Muscle of leg (tissue), 11 donors: Measurements from ENCODE around the gene BMPER. TPM values are rescaled to one million over a fixed set of nuclear protein-coding genes. Genes with fewer than 3 reads are reported as not detected.
A peak's percentile ranks its signal among the peaks of the same experiment; 100 is the strongest.

ENCODE experiments used
- DNase-seq: peaks from one replicate; pipeline ENCODE4 v3.0.0; 2013
- H3K27ac ChIP-seq: one replicate; pipeline ENCODE4 v1.5.1; 2013; ENCODE audit warnings: mild to moderate bottlenecking, low read length, control low read depth
- H3K27me3 ChIP-seq: one replicate; pipeline ENCODE4 v1.6.1; 2013; ENCODE audit warnings: low read length; ENCODE audit not compliant: control insufficient read depth, insufficient read depth
- H3K36me3 ChIP-seq: one replicate; pipeline ENCODE4 v1.6.1; 2013; ENCODE audit warnings: low read length; ENCODE audit not compliant: control insufficient read depth, insufficient read depth
- H3K4me1 ChIP-seq: one replicate; pipeline ENCODE4 v1.6.1; 2013; ENCODE audit warnings: low read length; ENCODE audit not compliant: control insufficient read depth, insufficient read depth
- H3K4me3 ChIP-seq: one replicate; pipeline ENCODE4 v1.5.1; 2013; ENCODE audit warnings: low read length, control low read depth
- H3K9me3 ChIP-seq: replicated peaks from 2 replicates; pipeline ENCODE4 v1.6.1; 2013; ENCODE audit warnings: low read depth, low read length; ENCODE audit not compliant: control insufficient read depth
- WGBS: methylation state at CpG from one replicate; pipeline ENCODE4 v1.1.5; 2013; ENCODE audit warnings: missing lambda C conversion rate; ENCODE audit not compliant: insufficient coverage; 5-methylcytosine and 5-hydroxymethylcytosine counted together
- polyA plus RNA-seq, 8 donors: library from polyadenylated mRNA; unstranded; fragments of 120-200 nt; gene quantifications; one replicate each; pipeline versions ENCODE4 v1.2.1 to v1.2.3, GENCODE V29; 2013; ENCODE audit warnings: inconsistent platforms in 1 of 8, low replicate concordance in 1 of 8; ENCODE audit not compliant: insufficient read length in 8 of 8, insufficient read depth in 1 of 8
- total RNA-seq: library from RNA; stranded (reverse); fragments of 120-200 nt; gene quantifications from one replicate; pipeline ENCODE4 v1.2.4, GENCODE V29; 2013

BMPER gene
- total and polyA plus RNA-seq, 9 donors: 3.8 to 11.0 (median 7.3) TPM

DNA sequence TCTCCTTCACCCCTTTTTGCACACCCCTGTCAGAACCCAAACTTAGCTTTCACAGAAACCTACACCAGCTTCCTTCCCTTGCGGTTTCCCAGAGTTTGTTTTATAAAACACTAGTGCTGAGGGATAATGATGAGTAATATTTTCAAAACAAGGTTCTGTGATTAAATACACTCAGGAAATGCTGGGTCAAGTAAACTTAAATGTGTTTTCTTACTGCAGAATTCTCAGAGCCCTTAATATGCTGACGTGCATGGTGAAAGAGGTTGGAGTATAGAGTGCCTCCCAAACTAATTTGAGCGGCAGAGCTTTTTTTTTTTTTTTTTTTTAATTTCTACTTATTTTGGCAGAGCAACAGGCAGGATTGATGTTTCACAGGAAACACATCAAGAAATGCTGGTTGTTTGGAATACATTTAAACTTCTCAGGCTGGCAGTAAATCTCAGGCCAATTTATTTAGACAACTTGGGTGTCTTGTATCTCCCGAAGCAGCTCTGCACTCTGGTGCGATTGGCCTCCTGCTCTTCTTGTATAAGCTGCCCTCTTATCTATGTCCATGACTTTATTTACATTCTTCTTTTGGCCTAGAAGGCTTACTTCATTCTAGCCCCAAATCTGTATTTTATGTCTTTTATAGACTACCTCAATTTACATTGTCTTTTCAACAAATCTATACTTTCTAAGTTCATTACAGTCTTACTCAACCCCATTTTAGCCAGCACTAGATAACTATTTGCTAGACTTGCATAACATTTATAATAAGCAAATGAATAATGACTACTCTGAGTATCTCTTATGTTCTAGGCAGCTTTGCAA, 165.4 kb downstream of the BMPER start:
- H3K4me1 ChIP-seq: peaks cover 13% of the 10 kb centered on the region
- no peaks in the 10 kb centered on the region for H3K9me3 ChIP-seq
- no peak overlapping the region for H3K27ac ChIP-seq
- no peaks in the 10 kb centered on the region for H3K27me3 ChIP-seq
- 33% methylated on average over 1 of the region's 5 CpGs for WGBS
- no peak overlapping the region for H3K4me3 ChIP-seq
- no peaks in the 10 kb centered on the region for H3K36me3 ChIP-seq
- peak; percentile 42 for DNase-seq

DNA sequence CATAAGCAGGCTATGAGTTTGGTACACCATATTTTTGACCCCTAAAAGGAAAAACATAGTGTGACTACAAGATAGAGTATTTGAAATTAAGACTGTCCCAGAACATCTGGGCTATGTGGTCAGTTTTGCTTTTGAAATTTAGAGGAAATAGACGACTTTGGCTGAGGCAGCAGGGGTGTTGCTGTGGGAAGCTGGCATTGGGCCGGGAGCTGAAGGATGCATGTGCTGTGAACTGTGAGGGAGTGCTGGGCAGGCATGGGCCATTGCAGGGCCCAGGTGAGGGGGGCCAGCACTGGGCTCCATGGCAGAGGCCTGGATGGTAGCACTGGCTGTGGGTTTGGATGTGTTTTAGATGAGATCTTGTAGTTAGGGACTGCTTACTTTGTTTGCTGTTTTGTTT, 168.3 kb downstream of the BMPER start:
- DNase-seq: peak; percentile 67

DNA sequence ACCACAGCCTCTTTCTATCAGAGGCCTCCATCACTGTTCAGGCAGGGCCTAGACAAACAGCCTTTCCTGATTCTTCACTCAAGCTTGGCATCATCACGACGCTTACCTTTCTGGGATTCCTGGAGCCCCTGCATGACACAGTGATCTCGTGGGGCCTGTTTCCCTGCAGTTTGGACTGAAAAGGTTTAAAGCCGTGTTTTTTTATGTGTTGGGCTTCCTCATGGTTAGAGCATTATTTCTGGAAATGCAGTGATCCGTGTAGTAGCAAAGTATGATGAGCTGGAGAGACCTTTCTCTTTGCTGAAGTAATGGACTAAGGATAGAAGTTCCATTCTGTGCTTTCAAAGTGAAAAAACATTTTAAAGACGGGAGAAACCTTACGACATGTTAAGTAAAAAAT, 169.1 kb downstream of the BMPER start:
- no peaks in the 10 kb centered on the region for H3K9me3 ChIP-seq
- DNase-seq: peak; percentile 78
- peak overlapping the region; percentile 71 for H3K27ac ChIP-seq
- H3K4me1 ChIP-seq: peaks cover 4% of the 10 kb centered on the region
- no peak overlapping the region for H3K4me3 ChIP-seq
- 23% methylated on average over 3 of the region's 7 CpGs for WGBS
- no peaks in the 10 kb centered on the region for H3K36me3 ChIP-seq
- H3K27me3 ChIP-seq: no peaks in the 10 kb centered on the region

More for the DNA sequence above, 168.3 kb downstream of the BMPER start:
- H3K4me3 ChIP-seq: no peak overlapping the region
- no peak overlapping the region for H3K27ac ChIP-seq
- peaks cover 4% of the 10 kb centered on the region for H3K4me1 ChIP-seq
- WGBS: 37% methylated on average over 2 of the region's 2 CpGs
- H3K9me3 ChIP-seq: no peaks in the 10 kb centered on the region
- H3K36me3 ChIP-seq: no peaks in the 10 kb centered on the region
- no peaks in the 10 kb centered on the region for H3K27me3 ChIP-seq

DNA sequence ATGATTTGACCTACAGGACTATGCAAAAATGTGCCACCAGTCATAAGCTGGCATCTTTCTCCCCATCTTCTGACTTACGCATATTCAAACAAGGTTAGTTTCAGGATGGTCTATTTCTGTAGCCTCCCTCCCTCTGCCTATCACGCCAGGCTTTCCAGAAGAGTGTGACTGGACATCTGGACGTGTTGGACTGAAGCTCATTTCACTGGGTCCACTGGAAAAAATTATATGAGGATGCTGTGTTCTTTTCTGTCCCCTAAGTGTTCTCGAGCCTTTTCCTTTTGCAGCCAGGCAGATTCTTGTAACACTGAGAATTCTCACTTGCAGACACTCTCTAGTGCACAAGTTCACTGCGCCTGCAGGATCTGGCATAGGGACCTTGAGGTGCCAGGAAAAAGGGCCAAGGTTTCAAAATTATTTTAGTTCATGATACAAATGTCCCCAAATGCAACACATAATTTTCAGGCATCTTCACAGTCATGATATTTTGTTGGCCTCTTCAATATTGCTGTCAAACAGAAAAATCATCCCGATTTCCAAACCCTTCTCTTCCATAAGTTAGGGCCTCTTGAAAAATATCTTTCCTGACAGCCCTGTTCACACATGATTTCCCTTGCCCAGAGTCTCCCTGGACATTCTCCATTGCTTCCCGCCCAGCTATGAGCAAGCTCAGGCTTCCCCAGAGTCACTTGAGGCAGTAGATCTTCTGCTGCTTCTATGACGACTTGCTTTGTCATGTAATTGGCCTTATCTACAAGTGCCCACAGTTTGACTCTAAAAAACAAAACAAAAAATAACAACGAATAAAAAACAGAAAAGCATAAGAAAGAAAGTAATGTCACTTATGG, 170.4 kb downstream of the BMPER start:
- peak; percentile 87 for DNase-seq
- no peak overlapping the region for H3K4me3 ChIP-seq
- H3K36me3 ChIP-seq: no peaks in the 10 kb centered on the region
- H3K27ac ChIP-seq: peak overlapping the region; percentile 75
- no peaks in the 10 kb centered on the region for H3K27me3 ChIP-seq
- 59% methylated on average over 4 of the region's 9 CpGs for WGBS
- peaks cover 4% of the 10 kb centered on the region for H3K4me1 ChIP-seq
- no peaks in the 10 kb centered on the region for H3K9me3 ChIP-seq

DNA sequence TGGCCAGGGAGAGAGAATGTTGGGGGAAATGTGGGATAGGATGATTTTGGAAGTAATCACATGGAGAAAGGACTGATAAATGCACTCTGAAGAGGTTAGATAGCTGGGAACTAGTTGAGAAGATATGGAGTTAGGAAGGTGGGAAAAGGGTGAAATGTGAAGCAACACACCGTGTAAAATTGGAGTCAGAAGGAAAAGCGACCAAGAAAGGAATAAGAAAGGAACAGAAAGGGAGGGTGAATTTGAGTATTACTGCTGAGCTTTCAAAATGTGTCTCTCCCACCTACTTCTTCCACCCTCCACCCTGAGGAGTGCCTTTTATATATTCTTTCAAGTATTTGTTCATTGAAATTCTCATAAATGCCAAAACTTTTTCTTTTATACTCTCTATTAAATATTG, 171.8 kb downstream of the BMPER start:
- H3K9me3 ChIP-seq: no peaks in the 10 kb centered on the region
- peak overlapping the region; percentile 2 for H3K27ac ChIP-seq
- DNase-seq: no peak
- no CpG with 5 or more reads among the region's 2 CpGs for WGBS
- H3K4me3 ChIP-seq: no peak overlapping the region
- H3K36me3 ChIP-seq: no peaks in the 10 kb centered on the region
- no peaks in the 10 kb centered on the region for H3K27me3 ChIP-seq
- peaks cover 4% of the 10 kb centered on the region for H3K4me1 ChIP-seq

DNA sequence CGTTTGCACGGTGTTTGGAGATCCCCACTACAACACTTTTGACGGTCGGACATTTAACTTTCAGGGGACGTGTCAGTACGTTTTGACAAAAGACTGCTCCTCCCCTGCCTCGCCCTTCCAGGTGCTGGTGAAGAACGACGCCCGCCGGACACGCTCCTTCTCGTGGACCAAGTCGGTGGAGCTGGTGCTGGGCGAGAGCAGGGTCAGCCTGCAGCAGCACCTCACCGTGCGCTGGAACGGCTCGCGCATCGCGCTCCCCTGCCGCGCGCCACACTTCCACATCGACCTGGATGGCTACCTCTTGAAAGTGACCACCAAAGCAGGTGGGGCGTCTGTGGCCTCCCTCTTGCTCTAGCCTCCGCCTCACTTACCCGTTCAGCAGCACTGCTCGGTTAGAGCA, 173.5 kb downstream of the BMPER start:
- H3K4me3 ChIP-seq: no peak overlapping the region
- no peak for DNase-seq
- no peaks in the 10 kb centered on the region for H3K36me3 ChIP-seq
- 83% methylated on average over 29 of the region's 30 CpGs for WGBS
- no peak overlapping the region for H3K27ac ChIP-seq
- no peaks in the 10 kb centered on the region for H3K9me3 ChIP-seq
- H3K27me3 ChIP-seq: no peaks in the 10 kb centered on the region
- peaks cover 4% of the 10 kb centered on the region for H3K4me1 ChIP-seq

DNA sequence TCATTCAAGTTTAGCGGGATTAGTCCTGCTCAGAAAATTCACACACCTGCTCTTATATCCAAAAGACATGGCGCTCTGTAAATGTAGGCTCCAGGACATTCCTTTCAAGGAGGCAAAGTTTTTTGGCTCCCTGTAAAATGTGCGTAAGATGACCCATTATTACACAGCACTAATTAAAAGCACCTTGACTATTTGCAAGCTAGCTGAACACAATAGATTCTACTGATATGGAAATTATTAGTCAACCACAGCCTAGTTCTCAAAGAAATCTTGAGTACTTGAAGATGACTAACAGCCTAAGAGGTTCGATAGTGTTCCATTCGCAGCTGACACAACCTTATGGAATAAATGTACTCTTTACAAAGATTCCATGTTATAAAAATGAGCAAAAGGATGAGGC, 175.2 kb downstream of the BMPER start:
- H3K36me3 ChIP-seq: no peaks in the 10 kb centered on the region

DNA sequence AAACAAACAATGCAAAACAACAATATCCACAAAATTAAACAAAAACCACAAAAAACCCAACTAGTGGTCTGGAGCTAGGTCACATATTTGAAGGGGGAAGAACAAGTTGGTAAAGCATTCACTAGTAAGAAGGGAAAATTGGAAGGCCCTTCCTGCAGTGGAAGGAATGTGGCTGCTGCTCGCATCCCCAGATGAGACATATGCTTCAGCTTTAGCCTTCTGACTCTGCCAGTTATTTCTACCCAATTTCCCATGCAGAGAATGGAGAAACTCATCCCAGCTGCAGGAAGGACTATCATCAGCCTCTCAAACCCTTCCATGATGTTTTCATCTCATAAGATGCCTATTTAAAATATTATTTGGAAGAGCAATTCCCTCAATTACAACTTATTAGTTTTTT, 176.6 kb downstream of the BMPER start:
- Histone ChIP-seq H3K27me3 (no peaks in the 10 kb centered on the region), H3K4me1 (no peaks in the 10 kb centered on the region), H3K4me3 (no peak overlapping the region), H3K36me3 (no peaks in the 10 kb centered on the region), H3K9me3 (no peaks in the 10 kb centered on the region), H3K27ac (no peak overlapping the region)
- WGBS: no CpG with 5 or more reads among the region's 1 CpG
- peak; percentile 72 for DNase-seq

More for the DNA sequence above, 175.2 kb downstream of the BMPER start:
- Histone ChIP-seq H3K4me3 (no peak overlapping the region), H3K9me3 (no peaks in the 10 kb centered on the region), H3K27me3 (no peaks in the 10 kb centered on the region), H3K4me1 (no peaks in the 10 kb centered on the region), H3K27ac (no peak overlapping the region)
- WGBS: 100% methylated on average over 1 of the region's 5 CpGs
- peak; percentile 38 for DNase-seq

DNA sequence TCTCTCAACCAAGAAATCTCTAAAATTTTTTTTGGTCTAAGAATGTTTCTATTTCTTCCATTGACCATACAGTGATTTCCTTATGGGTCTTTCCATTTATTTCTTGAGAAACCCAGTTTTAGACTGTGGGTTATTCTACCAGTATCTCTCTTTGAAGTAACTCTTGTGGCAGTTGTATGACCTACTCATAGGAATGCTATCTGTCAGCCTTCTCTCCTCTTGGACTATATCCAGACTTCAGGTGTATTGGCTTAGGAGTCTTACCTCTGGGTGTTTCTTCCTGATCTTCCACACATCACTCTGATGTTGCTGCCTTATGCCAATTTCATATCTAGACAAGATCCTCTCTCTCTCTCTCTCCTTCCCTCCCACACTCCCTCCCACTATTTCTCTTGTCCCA, 178.1 kb downstream of the BMPER start:
- no peaks in the 10 kb centered on the region for H3K9me3 ChIP-seq
- no peak for DNase-seq
- no peaks in the 10 kb centered on the region for H3K4me1 ChIP-seq
- no peak overlapping the region for H3K4me3 ChIP-seq
- H3K36me3 ChIP-seq: no peaks in the 10 kb centered on the region
- no peak overlapping the region for H3K27ac ChIP-seq
- H3K27me3 ChIP-seq: no peaks in the 10 kb centered on the region

DNA sequence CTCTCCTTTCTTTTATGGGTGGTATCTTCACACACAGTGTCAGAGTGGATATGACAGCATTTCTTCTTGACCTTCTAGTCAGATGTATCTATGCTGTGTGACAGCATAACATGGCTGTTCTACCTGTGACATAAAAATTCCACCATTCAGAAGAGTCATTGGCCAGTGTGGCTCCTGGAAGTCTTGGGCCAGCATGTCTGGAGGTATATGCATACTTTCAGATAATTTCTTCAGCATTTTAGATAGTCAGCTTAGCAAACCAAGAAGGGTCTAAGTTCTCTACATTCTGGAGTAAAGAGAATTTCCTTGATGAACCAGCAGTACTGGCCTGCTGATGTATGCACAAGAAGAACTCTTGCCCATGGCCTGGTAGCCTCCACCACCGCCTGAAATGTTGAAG, 179.3 kb downstream of the BMPER start:
- Histone ChIP-seq H3K36me3 (no peaks in the 10 kb centered on the region), H3K4me1 (no peaks in the 10 kb centered on the region), H3K27ac (no peak overlapping the region), H3K9me3 (no peaks in the 10 kb centered on the region), H3K4me3 (no peak overlapping the region), H3K27me3 (no peaks in the 10 kb centered on the region)
- DNase-seq: no peak
- WGBS: no CpG with 5 or more reads among the region's 1 CpG
